ENCODE data around the gene CCDC30.

GRCh38 chr1:42682739-42683531, 219.8 kb downstream of the CCDC30 start:
- TF ChIP-seq POLR2AphosphoS5 (IDR thresholded peaks at IDR 0.05): peak; percentile 86 to 89 (median 87)
- TF ChIP-seq POLR2A (IDR thresholded peaks at IDR 0.05): no peak
- TF ChIP-seq, protein P1, sequence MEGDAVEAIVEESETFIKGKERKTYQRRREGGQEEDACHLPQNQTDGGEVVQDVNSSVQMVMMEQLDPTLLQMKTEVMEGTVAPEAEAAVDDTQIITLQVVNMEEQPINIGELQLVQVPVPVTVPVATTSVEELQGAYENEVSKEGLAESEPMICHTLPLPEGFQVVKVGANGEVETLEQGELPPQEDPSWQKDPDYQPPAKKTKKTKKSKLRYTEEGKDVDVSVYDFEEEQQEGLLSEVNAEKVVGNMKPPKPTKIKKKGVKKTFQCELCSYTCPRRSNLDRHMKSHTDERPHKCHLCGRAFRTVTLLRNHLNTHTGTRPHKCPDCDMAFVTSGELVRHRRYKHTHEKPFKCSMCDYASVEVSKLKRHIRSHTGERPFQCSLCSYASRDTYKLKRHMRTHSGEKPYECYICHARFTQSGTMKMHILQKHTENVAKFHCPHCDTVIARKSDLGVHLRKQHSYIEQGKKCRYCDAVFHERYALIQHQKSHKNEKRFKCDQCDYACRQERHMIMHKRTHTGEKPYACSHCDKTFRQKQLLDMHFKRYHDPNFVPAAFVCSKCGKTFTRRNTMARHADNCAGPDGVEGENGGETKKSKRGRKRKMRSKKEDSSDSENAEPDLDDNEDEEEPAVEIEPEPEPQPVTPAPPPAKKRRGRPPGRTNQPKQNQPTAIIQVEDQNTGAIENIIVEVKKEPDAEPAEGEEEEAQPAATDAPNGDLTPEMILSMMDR (IDR thresholded peaks at IDR 0.05 in 8 of 11, conservative IDR thresholded peaks at IDR 0.05 in 3 of 11): no peak
